OCI-LY7 (cell line): ENCODE measurements around the gene PKD1. TPM values are rescaled to one million over a fixed set of nuclear protein-coding genes. Genes with fewer than 3 reads are reported as not detected.

ENCODE experiments used
- BruUV-seq: library from RNA; stranded (reverse); fragments of 400-500 nt; replicated peaks from 2 replicates; lab custom pipeline; 2021; lab: Mats Ljungman, UMichigan
- CTCF ChIA-PET: fragments of 300-600 bp; sonication (Branson Sonifier 250); formaldehyde crosslinking; loops from one replicate; lab custom pipeline; 2022; ENCODE audit warnings: antibody characterized with exemption; ENCODE audit not compliant: unreplicated experiment; lab: Charles Lee
- POLR2A ChIA-PET: fragments of 300-600 bp; sonication (Branson Sonifier 250); formaldehyde crosslinking; loops from one replicate; lab custom pipeline; 2022; ENCODE audit warnings: antibody characterized with exemption; lab: Charles Lee
- DNase-seq: peaks from one replicate; pipeline ENCODE4 v3.0.0-alpha.2; 2015; ENCODE audit warnings: low spot score
- H2AFZ ChIP-seq: fragments of 200-600 bp; sonication (generic), shearing (Covaris generic); 2 replicates; pipeline ENCODE4 v1.6.1; 2014; ENCODE audit warnings: mild to moderate bottlenecking, antibody characterized with exemption, low read length, moderate library complexity
- H3K27ac ChIP-seq: fragments of 200-600 bp; sonication (generic); 2 replicates; pipeline ENCODE4 v1.5.1; 2014; ENCODE audit warnings: mixed run types, low read depth, mild to moderate bottlenecking, moderate library complexity, low read length, inconsistent platforms; ENCODE audit not compliant: poor library complexity, severe bottlenecking
- H3K36me3 ChIP-seq: fragments of 200-600 bp; sonication (generic); 2 replicates; pipeline ENCODE4 v1.6.1; 2014; ENCODE audit warnings: mild to moderate bottlenecking, antibody characterized with exemption, low read length, moderate library complexity, mixed read lengths; ENCODE audit not compliant: insufficient read depth
- H3K4me1 ChIP-seq: fragments of 200-600 bp; sonication (generic); 2 replicates; pipeline ENCODE4 v1.5.1; 2014; ENCODE audit warnings: mild to moderate bottlenecking, low read length; ENCODE audit not compliant: insufficient read depth, poor library complexity, severe bottlenecking
- H3K4me2 ChIP-seq: fragments of 200-600 bp; sonication (generic); 2 replicates; pipeline ENCODE4 v1.6.1; 2014; ENCODE audit warnings: mild to moderate bottlenecking, low read length
- H3K4me3 ChIP-seq: fragments of 200-600 bp; sonication (generic); 2 replicates; pipeline ENCODE4 v1.5.1; 2014; ENCODE audit warnings: mild to moderate bottlenecking, low read depth, low read length; ENCODE audit not compliant: poor library complexity, severe bottlenecking
- H3K79me2 ChIP-seq: fragments of 200-600 bp; sonication (generic); 2 replicates; pipeline ENCODE4 v1.6.1; 2016; ENCODE audit warnings: low read depth, mild to moderate bottlenecking, low read length, moderate library complexity, mixed read lengths; ENCODE audit not compliant: insufficient read depth
- H3K9me2 ChIP-seq: fragments of 200-600 bp; sonication (generic); 2 replicates; pipeline ENCODE4 v1.6.1; 2016; ENCODE audit warnings: mild to moderate bottlenecking, low read length, mixed read lengths; ENCODE audit not compliant: insufficient read depth
- H3K9me3 ChIP-seq: fragments of 200-600 bp; sonication (generic); 2 replicates; pipeline ENCODE4 v1.6.1; 2014; ENCODE audit warnings: mild to moderate bottlenecking, mixed run types, low read length, mixed read lengths
- H4K20me1 ChIP-seq: fragments of 200-600 bp; sonication (generic); 2 replicates; pipeline ENCODE4 v1.6.1; 2014; ENCODE audit warnings: mild to moderate bottlenecking, antibody characterized with exemption, low read length, moderate library complexity, mixed read lengths; ENCODE audit not compliant: insufficient read depth
- EZH2phosphoT487 ChIP-seq: fragments of 200-600 bp; sonication (generic); IDR thresholded peaks from 2 replicates; pipeline ENCODE4 v1.6.1; 2018; ENCODE audit warnings: low read depth, borderline replicate concordance, mild to moderate bottlenecking, mixed run types, antibody characterized with exemption, low read length, moderate library complexity, mixed read lengths
- intact Hi-C: fragments of 100-400 bp; cut with micrococcal nuclease; formaldehyde crosslinking; loops from one replicate; pipeline ENCODE4 v1.10.0; 2022; ENCODE audit not compliant: unreplicated experiment
- total RNA-seq, 2 experiments: library from RNA; depleted of rRNA in 1 of 2; stranded (reverse); fragments of >200 nt in 1 of 2; shearing (Covaris generic) in 1 of 2; gene quantifications; 2 replicates each; pipeline ENCODE4 v1.2.3, GENCODE V29; 2014 to 2022
- TF ChIP-seq, protein P1 (sequence below): fragments of 200-600 bp; sonication (generic); conservative IDR thresholded peaks from 2 replicates; pipeline ENCODE4 v1.5.1; 2014; ENCODE audit warnings: mild to moderate bottlenecking, antibody characterized with exemption, low read length, moderate library complexity, mixed read lengths

The PKD1 gene
- total RNA-seq, 2 experiments from 2014 or later, result 87.4 to 112 TPM

DNA sequence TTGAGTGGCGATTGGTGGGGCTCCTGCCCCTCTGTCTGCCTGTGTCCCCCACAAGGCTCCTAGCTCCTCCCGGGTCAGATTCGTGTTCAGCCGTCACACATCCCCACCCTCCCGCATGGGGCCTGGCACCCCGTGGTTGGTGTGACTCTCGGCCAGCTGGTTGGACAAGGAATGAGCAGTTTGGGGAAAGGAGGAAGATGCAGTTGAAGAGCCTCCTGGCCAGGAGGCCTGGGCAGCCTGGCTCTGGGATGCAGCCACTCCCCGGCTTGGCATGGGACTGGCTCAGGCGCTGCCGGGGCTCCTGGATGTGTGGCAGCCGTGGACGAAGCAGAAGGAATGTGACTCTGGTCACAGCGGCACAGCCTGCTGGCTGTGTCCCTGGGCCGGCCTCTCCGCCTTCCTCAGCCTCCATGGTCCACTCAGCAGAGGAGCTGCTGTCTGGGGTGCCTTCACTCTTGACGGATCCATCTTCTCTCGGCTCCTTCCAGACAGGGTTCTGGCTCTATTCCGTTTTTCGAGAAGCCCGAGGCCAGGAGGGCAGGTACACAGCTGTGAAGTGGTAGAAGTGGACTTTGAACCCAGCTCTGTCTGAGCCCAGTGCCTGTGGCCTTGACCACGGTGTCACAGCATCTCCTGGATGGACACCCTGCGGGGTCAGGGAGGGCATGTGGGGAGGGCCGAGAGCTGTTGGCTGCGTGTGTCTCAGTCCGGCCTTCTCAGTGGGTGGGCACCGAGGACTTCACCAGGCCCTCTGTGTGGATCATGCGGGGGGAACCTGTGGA lies 22.0 kb upstream of the PKD1 start:
- Histone ChIP-seq H3K9me2 (no peaks in the 10 kb centered on the region), H3K4me3 (no peak overlapping the region), H4K20me1 (peaks cover 17% of the 10 kb centered on the region), H3K4me2 (peak overlapping the region; percentile 92), H3K9me3 (no peaks in the 10 kb centered on the region), H3K4me1 (peaks cover 16% of the 10 kb centered on the region), H3K36me3 (peaks cover 44% of the 10 kb centered on the region), H3K27ac (no peak overlapping the region), H2AFZ (no peak overlapping the region), H3K79me2 (peaks cover 59% of the 10 kb centered on the region)
- POLR2A ChIA-PET, result no interaction called here
- CTCF ChIA-PET, result no interaction called here
- intact Hi-C loops, result loop anchor here (10.0 kb wide), 1 partner anchor 267 kb away; the partner anchor contains the start of gene CCNF
- no TSS peak for BruUV-seq
- TF ChIP-seq EZH2phosphoT487, result no peak
- TF ChIP-seq, protein P1, sequence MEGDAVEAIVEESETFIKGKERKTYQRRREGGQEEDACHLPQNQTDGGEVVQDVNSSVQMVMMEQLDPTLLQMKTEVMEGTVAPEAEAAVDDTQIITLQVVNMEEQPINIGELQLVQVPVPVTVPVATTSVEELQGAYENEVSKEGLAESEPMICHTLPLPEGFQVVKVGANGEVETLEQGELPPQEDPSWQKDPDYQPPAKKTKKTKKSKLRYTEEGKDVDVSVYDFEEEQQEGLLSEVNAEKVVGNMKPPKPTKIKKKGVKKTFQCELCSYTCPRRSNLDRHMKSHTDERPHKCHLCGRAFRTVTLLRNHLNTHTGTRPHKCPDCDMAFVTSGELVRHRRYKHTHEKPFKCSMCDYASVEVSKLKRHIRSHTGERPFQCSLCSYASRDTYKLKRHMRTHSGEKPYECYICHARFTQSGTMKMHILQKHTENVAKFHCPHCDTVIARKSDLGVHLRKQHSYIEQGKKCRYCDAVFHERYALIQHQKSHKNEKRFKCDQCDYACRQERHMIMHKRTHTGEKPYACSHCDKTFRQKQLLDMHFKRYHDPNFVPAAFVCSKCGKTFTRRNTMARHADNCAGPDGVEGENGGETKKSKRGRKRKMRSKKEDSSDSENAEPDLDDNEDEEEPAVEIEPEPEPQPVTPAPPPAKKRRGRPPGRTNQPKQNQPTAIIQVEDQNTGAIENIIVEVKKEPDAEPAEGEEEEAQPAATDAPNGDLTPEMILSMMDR, result no peak
- no peak for DNase-seq

GRCh38 chr16:2156849-2157224 lies 21.1 kb upstream of the PKD1 start:
- TF ChIP-seq EZH2phosphoT487, result no peak
- Histone ChIP-seq H3K4me2 (peak overlapping the region; percentile 92), H4K20me1 (peaks cover 17% of the 10 kb centered on the region), H2AFZ (no peak overlapping the region), H3K4me3 (peak overlapping the region; percentile 100), H3K4me1 (peaks cover 25% of the 10 kb centered on the region), H3K9me2 (no peaks in the 10 kb centered on the region), H3K36me3 (peaks cover 44% of the 10 kb centered on the region), H3K27ac (no peak overlapping the region), H3K79me2 (peaks cover 60% of the 10 kb centered on the region), H3K9me3 (no peaks in the 10 kb centered on the region)
- BruUV-seq, result no TSS peak
- no peak for DNase-seq
- ChIA-PET CTCF (no interaction called here), POLR2A (interaction anchor here (1.1 kb wide), 1 partner anchor 48 kb away, joined by 3 read pairs; no protein-coding TSS in a partner anchor)
- intact Hi-C loops, result loop anchor here (10.0 kb wide), 1 partner anchor 268 kb away; the partner anchor contains the start of gene CCNF

DNA sequence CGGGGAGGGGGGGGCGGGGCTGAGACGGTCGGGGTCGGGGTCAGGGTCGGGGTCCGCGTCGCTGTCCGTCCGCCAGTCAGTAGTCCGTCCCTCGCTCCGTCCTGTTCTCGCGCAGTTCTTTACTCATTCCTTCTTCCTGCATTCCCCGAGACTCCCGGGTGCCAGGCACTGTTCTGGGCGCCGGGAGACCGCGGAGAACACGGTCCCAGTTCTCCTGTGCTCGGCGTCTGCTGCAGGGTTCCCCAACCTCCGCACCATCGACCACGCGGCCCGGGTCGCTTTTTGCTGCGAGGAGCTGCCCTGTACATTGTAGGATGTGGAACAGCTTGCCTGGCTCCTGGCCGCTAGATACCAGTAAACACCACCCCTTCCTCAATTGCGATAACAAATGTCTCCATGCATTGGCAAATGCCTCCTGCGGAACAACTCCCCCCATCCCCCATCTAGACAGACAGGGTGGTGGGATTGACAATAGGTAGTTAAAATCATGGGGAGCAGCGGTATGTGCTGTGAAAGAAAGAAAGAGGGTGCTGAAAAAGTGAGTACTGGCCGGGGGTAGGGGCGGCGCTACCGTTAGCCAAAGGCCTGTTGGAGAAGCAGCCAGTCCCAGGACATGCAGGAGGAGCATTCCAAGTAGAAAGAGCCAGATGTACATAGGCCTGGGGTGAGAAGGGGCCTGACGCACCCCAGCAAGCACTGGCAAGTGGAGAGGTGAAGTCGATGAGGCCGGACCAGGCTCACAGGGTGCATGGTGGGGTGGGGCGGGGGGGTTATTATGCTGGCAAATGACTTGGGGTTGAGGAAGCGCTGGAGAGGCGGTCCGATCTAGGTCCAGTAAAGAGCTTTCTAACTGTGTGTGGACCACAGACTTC lies 20.5 kb upstream of the PKD1 start:
- ChIA-PET POLR2A (interaction anchor here (0.6 to 1.6 kb wide), 11 partner anchors 9 to 943 kb away, joined by 3 to 10 read pairs (median 3); partner anchors contain the start of genes PGP, RPS2 and ZSCAN10), CTCF (interaction anchor here (0.6 kb wide), 4 partner anchors 64 to 1436 kb away, joined by 3 to 4 read pairs (median 4); no protein-coding TSS in a partner anchor)
- Histone ChIP-seq H3K79me2 (peaks cover 60% of the 10 kb centered on the region), H3K4me2 (peak overlapping the region; percentile 92), H3K9me3 (no peaks in the 10 kb centered on the region), H4K20me1 (peaks cover 17% of the 10 kb centered on the region), H3K4me1 (peaks cover 31% of the 10 kb centered on the region), H3K36me3 (peaks cover 44% of the 10 kb centered on the region), H2AFZ (no peak overlapping the region), H3K4me3 (peak overlapping the region; percentile 100), H3K27ac (peak overlapping the region; percentile 20), H3K9me2 (no peaks in the 10 kb centered on the region)
- intact Hi-C loops, result loop anchor here (2.0 to 10.0 kb wide), 2 partner anchors 113 to 269 kb away; partner anchors contain the start of genes CCNF and RNPS1
- peak; percentile 36 for DNase-seq
- no TSS peak for BruUV-seq
- TF ChIP-seq, protein P1, result no peak
- no peak for TF ChIP-seq EZH2phosphoT487
